WERI-Rb-1 (cell line): ENCODE data around the gene FAM32A.

Experiments used
- DNase-seq: peaks from one replicate; pipeline ENCODE4 v3.0.0-alpha.2; 2020
- H3K27ac ChIP-seq: fragments of 250-450 bp; sonication (Bioruptor Pico); 2 replicates; pipeline ENCODE4 v1.5.1; 2020; ENCODE audit warnings: mild to moderate bottlenecking, moderate library complexity
- H3K27me3 ChIP-seq: fragments of 250-450 bp; sonication (Bioruptor Pico); 2 replicates; pipeline ENCODE4 v1.5.1; 2021; ENCODE audit warnings: mild to moderate bottlenecking, low read depth, moderate library complexity; ENCODE audit not compliant: insufficient read depth, severe bottlenecking
- H3K36me3 ChIP-seq: fragments of 250-450 bp; sonication (Bioruptor Pico); 2 replicates; pipeline ENCODE4 v1.5.1; 2020; ENCODE audit warnings: mild to moderate bottlenecking, moderate library complexity
- H3K4me3 ChIP-seq: 2 replicates; pipeline ENCODE4 v1.5.1; 2011; ENCODE audit warnings: low read depth, mild to moderate bottlenecking, control low read depth, low read length
- H3K9me3 ChIP-seq: fragments of 250-450 bp; sonication (Bioruptor Pico); 2 replicates; pipeline ENCODE4 v1.5.1; 2021; ENCODE audit warnings: mild to moderate bottlenecking, moderate library complexity; ENCODE audit not compliant: severe bottlenecking
- CTCF ChIP-seq: IDR thresholded peaks from 2 replicates; pipeline ENCODE4 v1.5.1; 2011; ENCODE audit warnings: low read depth, mild to moderate bottlenecking, control low read depth, inconsistent platforms, low read length

Gene FAM32A

DNA sequence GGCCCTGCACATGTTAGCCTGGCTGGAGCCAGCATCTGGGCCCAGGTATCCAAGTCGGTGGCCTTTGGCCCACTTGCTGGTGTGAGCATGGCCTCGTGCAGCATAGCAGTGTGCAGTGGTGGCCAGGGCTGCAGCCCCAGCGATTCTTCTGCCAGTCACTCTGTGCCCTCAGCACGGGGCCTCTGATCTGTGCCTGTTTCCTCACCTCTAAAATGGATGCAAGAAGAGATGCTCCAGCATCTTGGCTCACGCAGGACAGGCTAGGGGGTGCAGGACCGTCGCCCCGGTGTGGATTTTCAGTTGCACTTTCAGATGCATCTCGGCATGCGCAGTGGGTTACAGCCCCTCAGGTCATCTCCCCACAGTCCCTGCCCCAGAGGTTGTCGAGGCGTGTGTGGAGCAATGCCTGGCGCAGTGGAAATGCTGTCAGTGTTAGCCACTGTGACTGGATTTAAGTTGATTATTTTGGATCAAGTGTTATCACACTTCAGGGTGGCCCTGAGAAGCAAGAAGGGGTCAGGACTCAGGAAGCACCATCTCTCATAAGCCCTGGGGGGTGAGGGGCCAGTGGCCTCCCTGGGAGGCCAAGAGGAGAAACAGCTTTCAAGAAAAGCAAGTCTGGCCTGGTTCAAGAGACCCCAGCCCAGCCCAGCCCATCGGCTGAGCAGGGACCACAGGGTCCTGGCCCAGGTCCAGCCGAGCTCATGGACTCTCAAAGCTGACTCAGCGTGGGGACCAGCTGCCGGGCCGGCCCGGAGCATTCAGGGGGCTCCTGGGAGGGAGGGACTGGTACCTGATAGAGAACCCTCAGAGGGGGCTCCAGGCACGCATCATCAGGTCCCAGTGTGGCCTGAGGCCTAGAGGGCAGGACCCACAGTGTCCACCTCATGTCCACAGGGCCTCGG, 40.3 kb downstream of the FAM32A start:
- no peak for DNase-seq
- Histone ChIP-seq H3K27ac (no peak overlapping the region), H3K4me3 (no peak overlapping the region), H3K9me3 (peaks cover 5% of the 10 kb centered on the region), H3K27me3 (no peaks in the 10 kb centered on the region), H3K36me3 (peaks cover 33% of the 10 kb centered on the region)
- no peak for TF ChIP-seq CTCF

GRCh38 chr19:16226184-16226591, 41.0 kb downstream of the FAM32A start:
- H3K4me3 ChIP-seq = no peak overlapping the region
- no peak for DNase-seq
- peaks cover 30% of the 10 kb centered on the region for H3K36me3 ChIP-seq
- H3K27ac ChIP-seq = no peak overlapping the region
- H3K9me3 ChIP-seq = no peaks in the 10 kb centered on the region
- no peak for TF ChIP-seq CTCF
- H3K27me3 ChIP-seq = no peaks in the 10 kb centered on the region

- no peak for TF ChIP-seq CTCF
- Histone ChIP-seq H3K27me3 (no peaks in the 10 kb centered on the region), H3K36me3 (peaks cover 23% of the 10 kb centered on the region), H3K27ac (no peak overlapping the region), H3K4me3 (no peak overlapping the region), H3K9me3 (no peaks in the 10 kb centered on the region)
- no peak for DNase-seq
Observed at GRCh38 chr19:16226878-16227836, 41.9 kb downstream of the FAM32A start.

DNA sequence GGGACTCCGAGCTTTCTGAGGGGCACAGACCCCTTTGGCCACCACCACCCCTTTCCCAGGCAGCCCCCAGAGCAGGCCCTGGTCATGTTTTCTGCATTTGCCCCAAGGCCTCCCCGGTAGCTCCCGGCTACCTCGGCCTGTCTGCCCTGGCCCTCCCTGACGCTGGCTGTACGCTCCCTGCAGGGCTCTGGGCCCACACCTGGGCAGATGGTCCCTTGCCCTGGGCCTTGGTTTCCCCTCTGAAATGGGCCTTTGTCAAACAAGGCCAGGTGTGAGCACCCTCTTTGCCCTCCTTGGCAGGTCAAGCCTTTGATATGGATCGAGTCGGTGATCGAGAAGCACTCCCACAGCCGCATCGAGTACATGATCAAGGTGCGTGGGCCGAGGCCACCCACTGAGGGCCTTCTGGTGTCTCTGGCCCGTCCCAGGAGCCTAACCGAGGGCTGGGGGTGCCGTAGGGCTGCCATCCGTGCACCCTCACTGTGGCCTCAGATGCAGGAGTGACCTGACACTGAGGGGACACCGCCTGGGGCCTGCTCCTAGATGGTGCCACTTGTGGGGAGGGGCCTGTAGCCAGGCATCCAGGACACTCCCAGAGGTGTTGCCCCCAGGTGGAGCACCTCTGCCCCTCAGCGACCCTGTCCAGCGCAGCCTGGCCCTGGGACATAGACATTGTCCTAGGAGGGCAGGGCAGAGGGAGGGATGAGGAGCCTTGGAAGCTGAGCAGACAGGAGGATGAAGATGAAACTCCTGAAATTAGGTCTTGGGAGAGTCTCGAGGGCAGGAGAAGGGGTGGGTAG, 42.8 kb downstream of the FAM32A start:
- Histone ChIP-seq H3K27ac (no peak overlapping the region), H3K4me3 (no peak overlapping the region), H3K27me3 (no peaks in the 10 kb centered on the region), H3K36me3 (peaks cover 16% of the 10 kb centered on the region), H3K9me3 (no peaks in the 10 kb centered on the region)
- no peak for TF ChIP-seq CTCF
- DNase-seq = no peak

- no peaks in the 10 kb centered on the region for H3K9me3 ChIP-seq
- no peak overlapping the region for H3K27ac ChIP-seq
- H3K36me3 ChIP-seq = peaks cover 15% of the 10 kb centered on the region
- no peaks in the 10 kb centered on the region for H3K27me3 ChIP-seq
- TF ChIP-seq CTCF = no peak
- DNase-seq = no peak
- no peak overlapping the region for H3K4me3 ChIP-seq
Observed at GRCh38 chr19:16228637-16229321, 43.6 kb downstream of the FAM32A start.
